NCI-H2107 treated with DMSO at 0.1 percent for 48 hours (cell line): ENCODE data around the gene RHOBTB3.
"Not testable (repeated sequence)": the region's sequence is repeated elsewhere in the genome, so short reads cannot be mapped to it uniquely, and the experiment has no call there.

Experiments
- DNase-seq: peaks from one replicate; lab custom pipeline; 2025; ENCODE audit not compliant: unreplicated experiment; lab: John Stamatoyannopoulos, UW

RHOBTB3 gene

GRCh38 chr5:95730730-95731570 lies at the start of gene RHOBTB3:
Gene RHOBTB3, plus strand, starts transcription at chr5:95731336. Its CDS starts 347 bp downstream, at chr5:95731683.
- DNase-seq, result peak; percentile 58

GRCh38 chr5:95682891-95683290 lies 48.2 kb upstream of the RHOBTB3 start, which contains the start of gene SPATA9:
Gene SPATA9, minus strand, starts transcription at chr5:95682991. Its CDS starts 137 bp downstream, at chr5:95682854.
- no peak for DNase-seq

GRCh38 chr5:95684361-95684760 lies 46.8 kb upstream of the RHOBTB3 start:
- DNase-seq, result no peak

DNA sequence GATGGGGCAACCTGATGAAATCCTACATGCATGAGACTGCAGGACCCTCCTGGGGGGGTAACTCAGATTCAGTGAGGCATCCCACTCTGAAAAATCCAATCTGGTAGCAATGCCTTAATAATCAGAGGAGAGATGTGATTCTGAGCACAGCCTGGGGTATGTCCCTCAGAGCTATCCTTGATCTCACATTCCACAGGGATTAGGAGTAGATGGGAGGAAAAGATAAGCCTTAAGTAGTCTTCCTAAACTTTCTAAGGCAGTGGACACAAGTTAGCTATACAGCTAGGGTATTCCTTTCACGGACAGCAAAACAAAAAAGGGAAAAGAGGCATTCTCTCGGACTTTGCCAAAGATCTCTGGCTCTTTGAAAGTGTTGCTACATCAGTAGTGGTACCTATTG lies 44.5 kb upstream of the RHOBTB3 start:
- no peak for DNase-seq

- no peak for DNase-seq
Measured at GRCh38 chr5:95689680-95690079, 41.5 kb upstream of the RHOBTB3 start.

DNA sequence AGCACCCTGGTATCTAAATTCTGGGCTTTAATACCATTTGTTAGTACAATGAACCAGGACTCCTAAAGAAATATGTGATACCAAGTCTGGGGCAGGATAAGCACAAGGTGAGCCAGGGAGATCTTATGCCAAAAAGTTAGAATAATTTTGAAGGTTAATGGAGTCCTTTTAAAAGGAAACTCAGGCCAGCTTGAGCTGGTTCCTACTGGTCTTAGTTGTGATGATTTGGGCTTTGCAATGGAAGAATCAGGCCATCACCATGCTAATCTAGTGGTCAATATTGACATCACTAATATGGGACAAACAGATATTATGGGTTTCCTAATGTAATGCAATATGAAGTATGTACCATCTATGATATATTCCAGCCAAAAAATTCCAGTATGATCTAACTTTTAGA lies 40.8 kb upstream of the RHOBTB3 start:
- DNase-seq, result no peak

DNA sequence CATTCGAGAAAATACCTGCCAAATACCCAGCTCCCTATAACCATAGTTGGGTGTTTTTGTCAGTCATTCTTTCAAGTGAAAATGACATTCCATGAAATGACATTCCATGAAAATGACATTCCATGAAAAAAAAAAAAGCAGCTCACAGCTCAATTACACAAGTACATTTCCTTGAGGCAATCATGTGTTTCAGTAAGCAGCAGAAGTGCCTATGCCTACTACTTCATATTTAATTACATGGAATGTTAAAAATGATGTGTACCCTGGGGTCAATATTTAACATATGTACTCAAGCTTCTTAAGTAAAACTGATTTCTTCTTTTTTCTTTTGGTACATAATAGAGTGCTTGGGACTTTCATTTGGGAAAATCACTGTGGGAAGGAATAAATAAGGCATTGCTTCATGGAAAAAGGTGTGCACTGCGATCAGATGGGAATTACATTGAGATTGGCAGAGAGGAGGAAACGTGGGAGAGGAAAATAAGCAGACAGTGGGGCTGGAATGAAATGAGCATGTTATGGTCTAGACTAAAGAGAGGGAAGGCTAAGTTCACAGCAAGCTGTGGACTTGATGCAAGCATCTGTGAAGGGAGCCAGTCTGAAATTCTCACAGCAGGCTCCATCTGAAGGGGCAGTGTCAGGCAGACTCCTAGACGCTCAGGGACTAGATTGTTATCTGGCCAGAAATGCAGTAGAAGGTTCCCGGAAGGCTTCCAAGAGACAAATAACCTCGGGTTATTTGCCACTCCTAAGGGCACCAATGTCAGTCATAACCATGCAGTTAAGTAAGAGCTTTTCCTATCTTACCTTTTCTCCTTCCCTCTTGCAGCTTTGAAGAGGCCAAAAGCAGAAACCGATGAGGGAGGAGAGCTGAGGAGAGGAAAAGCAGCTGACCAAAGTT lies 33.1 kb upstream of the RHOBTB3 start:
- DNase-seq, result no peak

- no peak for DNase-seq
Measured at GRCh38 chr5:95699337-95699736, 31.8 kb upstream of the RHOBTB3 start.

DNA sequence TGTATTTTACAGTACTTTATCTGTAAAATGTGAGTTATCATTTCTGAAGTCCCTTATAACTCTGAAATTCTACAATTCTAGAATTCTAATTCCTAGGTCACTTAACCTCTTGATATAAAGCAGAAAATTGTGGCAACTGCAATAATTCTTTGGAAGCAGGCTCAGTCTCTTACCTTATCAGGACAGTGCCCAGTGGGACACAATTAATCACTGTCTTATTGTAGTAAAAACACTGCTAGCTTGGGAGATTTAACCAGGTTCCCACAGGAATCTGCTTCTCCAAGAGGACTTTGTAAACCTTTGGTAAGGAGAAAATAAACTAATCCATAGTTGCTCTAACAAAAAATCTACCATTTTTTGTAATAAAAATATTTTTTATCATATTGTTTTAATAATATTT lies 30.1 kb upstream of the RHOBTB3 start:
- no peak for DNase-seq

- DNase-seq, result no peak
Measured at GRCh38 chr5:95704150-95704549, 27.0 kb upstream of the RHOBTB3 start.

DNA sequence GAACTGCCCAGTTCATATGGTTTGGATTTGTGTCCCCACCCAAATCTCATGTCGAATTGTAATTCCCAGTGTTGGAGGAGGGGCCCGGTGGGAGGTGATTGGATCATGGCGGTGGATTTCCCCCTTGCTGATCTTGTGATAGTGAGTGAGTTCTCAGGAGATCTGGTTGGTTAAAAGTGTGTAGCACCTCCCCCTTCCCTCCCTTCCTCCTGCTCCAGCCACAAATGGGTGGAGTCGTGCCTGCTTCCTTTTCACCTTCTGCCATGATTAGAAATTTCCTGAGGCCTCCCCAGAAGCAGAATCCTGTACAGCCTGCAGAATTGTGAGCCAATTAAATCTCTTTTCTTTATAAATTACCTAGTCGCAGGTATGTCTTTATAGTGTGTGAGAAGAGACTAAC lies 24.9 kb upstream of the RHOBTB3 start:
- not testable (repeated sequence) for DNase-seq

DNA sequence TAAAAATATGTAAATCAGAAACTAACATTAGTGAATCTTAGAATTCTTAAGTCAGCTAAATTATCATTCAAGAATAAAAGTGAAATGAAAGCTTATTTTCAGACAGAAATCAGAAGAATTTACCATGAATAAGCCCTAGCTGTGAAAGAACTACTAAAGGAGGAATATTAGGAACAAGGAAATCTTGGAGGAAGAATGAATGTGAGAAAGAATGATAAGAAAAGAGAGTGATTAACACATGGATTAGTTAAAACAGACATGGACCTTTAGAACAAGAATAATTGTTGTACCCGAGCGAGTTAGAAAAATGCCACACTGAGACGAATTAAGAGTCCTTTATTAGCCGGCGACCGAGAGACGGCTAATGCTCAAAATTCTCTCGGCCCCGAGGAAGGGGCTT lies 24.1 kb upstream of the RHOBTB3 start:
- no peak for DNase-seq

GRCh38 chr5:95707534-95708188 lies 23.5 kb upstream of the RHOBTB3 start:
- not testable (repeated sequence) for DNase-seq

- no peak for DNase-seq
Measured at GRCh38 chr5:95708876-95709275, 22.3 kb upstream of the RHOBTB3 start.

- DNase-seq, result no peak
Measured at GRCh38 chr5:95709967-95710650, 21.0 kb upstream of the RHOBTB3 start.

- DNase-seq, result not testable (repeated sequence)
Measured at GRCh38 chr5:95710651-95711500, 20.3 kb upstream of the RHOBTB3 start.

DNA sequence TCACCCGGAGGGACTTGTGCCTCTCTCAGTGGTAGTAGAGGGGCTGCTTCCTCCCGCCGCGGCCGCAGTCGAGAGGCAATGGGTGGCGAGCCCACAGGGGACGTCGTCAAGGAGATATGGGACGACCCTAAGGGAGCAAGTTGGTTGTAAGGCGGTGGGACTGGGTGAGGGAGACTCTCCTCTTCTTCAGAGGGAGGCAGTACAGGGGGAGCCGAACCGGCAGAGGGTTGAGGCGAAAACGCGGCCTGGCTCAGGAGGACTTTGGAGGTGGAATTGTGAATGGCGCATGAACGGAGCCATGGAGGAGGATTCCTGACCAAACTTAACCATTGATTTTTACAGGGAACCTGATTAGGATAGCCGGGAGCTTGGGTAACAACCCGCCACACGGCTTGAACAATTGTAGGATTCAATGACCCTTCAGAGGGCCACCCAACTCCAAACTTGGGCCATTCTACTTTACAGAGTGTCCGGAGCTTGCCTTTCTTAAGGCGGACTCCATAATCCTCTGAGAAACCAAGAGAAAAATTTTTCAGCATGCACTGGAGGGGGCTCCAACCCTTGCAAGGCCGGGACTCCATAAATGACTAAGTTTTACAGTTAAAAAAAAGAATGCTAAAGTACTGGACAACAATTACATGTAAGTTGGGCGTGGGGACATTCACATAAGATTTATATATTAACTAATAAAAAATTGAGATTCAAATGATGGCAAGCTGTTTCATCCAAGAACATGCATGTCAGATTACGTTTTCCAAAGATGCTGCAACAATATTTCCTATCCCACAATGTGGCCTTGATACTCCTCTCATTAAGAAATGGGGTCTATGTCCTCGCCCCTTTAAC lies 19.4 kb upstream of the RHOBTB3 start:
- no peak for DNase-seq

DNA sequence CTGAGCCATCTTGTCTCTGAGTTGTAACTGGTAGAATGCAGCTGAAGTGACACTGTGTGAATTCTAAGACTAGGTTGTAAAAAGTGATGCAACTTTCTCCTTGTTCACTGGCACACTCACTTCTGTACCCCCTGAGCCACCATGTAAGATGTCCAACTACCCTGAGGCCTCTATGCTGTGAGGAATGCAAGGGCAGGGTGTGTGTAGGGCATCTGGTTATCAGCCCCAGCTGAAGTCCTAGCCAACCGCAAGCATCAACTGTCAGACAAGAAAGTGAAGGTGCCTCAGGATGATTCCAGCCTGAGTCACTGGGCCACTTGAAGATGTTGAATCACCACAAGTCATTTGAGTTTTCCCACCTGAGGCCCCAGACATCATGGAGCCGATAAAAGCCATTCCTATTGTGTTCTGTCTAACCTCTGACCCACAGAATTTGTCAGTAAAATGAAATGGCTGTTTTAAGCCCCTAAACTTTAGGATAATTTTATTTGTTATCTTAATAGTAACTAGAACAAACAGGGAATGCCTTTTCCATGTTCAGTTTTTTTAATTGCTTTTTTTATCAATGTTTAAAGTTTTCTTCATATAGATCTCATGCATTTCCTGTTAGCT lies 18.7 kb upstream of the RHOBTB3 start:
- DNase-seq, result no peak
